IgD-negative memory B cell (primary cell): ENCODE measurements around the gene LMF1. TPM values are rescaled to one million over a fixed set of nuclear protein-coding genes. Genes with fewer than 3 reads are reported as not detected.
A peak's percentile ranks its signal among the peaks of the same experiment; 100 is the strongest.
"Not testable (repeated sequence)": the region's sequence is repeated elsewhere in the genome, so short reads cannot be mapped to it uniquely, and the experiment has no call there.

ENCODE experiments used
- H3K27ac Mint-ChIP-seq, 3 donors: one replicate each; pipeline ENCODE4 v1.8.0; 2020 to 2022; ENCODE audit warnings: mild to moderate bottlenecking in 3 of 3, mixed read lengths in 3 of 3, moderate library complexity in 1 of 3
- H3K27me3 Mint-ChIP-seq: one replicate; pipeline ENCODE4 v1.8.0; 2021; ENCODE audit warnings: mixed read lengths
- H3K36me3 Mint-ChIP-seq: one replicate; pipeline ENCODE4 v1.8.0; 2020; ENCODE audit warnings: mild to moderate bottlenecking, mixed read lengths
- H3K4me1 Mint-ChIP-seq, 3 donors: one replicate each; pipeline ENCODE4 v1.8.0; 2020 to 2022; ENCODE audit warnings: mixed read lengths in 3 of 3, mild to moderate bottlenecking in 1 of 3
- H3K4me3 Mint-ChIP-seq, 4 donors: one replicate each; pipeline ENCODE4 v1.8.0; 2020 to 2022; ENCODE audit warnings: mild to moderate bottlenecking in 4 of 4, mixed read lengths in 4 of 4, moderate library complexity in 3 of 4
- H3K9me3 Mint-ChIP-seq, 3 donors: one replicate each; pipeline ENCODE4 v1.8.0; 2020 to 2021; ENCODE audit warnings: mixed read lengths in 3 of 3, mild to moderate bottlenecking in 1 of 3
- polyA plus RNA-seq: library from polyadenylated mRNA; unstranded; fragments of 300-500 nt; fragmentation: Illumina TruSeq; gene quantifications from one replicate; pipeline ENCODE4 v1.2.3, GENCODE V29; 2021

The LMF1 gene
- polyA plus RNA-seq, 1 donor from 2014 or later: 16.1 TPM

- no peak overlapping the region for H3K27ac Mint-ChIP-seq
- no peaks in the 10 kb centered on the region for H3K27me3 Mint-ChIP-seq
- no peaks in the 10 kb centered on the region for H3K4me1 Mint-ChIP-seq
- H3K9me3 Mint-ChIP-seq: no peaks in the 10 kb centered on the region
- no peak overlapping the region for H3K4me3 Mint-ChIP-seq
- H3K36me3 Mint-ChIP-seq: no peaks in the 10 kb centered on the region
Measured at GRCh38 chr16:886802-887731, 83.7 kb downstream of the LMF1 start.

- Mint-ChIP-seq H3K4me3 (no peak overlapping the region), H3K27me3 (no peaks in the 10 kb centered on the region), H3K9me3 (no peaks in the 10 kb centered on the region), H3K36me3 (peaks cover 1% of the 10 kb centered on the region), H3K27ac (no peak overlapping the region), H3K4me1 (no peaks in the 10 kb centered on the region)
Measured at GRCh38 chr16:886084-886543, 84.7 kb downstream of the LMF1 start.

DNA sequence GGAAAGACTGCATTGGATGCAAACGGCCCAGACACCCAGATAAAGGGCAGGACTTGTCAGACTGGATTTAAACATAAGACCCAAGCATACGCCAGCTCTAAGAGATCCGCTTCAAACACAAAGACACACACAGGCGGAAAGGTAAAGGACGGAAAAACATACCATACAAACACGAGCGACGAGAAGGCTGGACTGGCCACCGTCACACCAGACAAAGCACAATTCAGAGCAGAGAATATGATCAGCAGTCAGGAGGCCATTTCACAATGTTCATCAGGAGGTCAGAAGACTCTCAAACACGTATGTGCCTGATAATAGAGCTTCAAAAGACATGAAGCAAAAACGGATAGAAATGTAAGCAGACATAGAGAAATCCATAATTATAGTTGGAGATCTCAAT is 85.4 kb downstream of the LMF1 start:
- H3K4me3 Mint-ChIP-seq: no peak overlapping the region
- no peaks in the 10 kb centered on the region for H3K27me3 Mint-ChIP-seq
- H3K36me3 Mint-ChIP-seq: peaks cover 1% of the 10 kb centered on the region
- H3K27ac Mint-ChIP-seq: no peak overlapping the region
- no peaks in the 10 kb centered on the region for H3K9me3 Mint-ChIP-seq
- H3K4me1 Mint-ChIP-seq: no peaks in the 10 kb centered on the region

DNA sequence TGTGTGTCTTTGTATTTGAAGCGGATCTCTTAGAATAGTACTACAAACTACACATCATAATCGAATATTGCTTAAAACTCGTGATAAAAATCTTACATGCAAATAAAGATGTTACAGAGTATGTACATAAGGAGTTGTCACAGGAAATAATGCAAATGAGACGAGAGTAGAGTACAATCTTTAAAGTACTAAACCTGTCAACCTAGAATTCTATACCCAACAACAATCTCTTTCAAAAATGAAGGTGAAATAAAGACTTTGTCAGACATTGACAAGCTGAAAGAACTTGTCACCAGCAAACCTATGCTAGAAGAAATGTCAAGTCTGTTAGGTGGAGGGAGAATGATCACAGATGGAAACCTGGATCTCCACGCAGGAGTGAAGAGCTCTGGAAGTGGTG is 86.6 kb downstream of the LMF1 start:
- no peaks in the 10 kb centered on the region for H3K4me1 Mint-ChIP-seq
- peaks cover 1% of the 10 kb centered on the region for H3K36me3 Mint-ChIP-seq

GRCh38 chr16:883781-884180 is 87.0 kb downstream of the LMF1 start:
- Mint-ChIP-seq H3K4me1 (no peaks in the 10 kb centered on the region), H3K4me3 (no peak overlapping the region), H3K27me3 (no peaks in the 10 kb centered on the region), H3K27ac (no peak overlapping the region), H3K9me3 (no peaks in the 10 kb centered on the region), H3K36me3 (peaks cover 1% of the 10 kb centered on the region)

More for the DNA sequence above, 86.6 kb downstream of the LMF1 start:
- no peaks in the 10 kb centered on the region for H3K9me3 Mint-ChIP-seq
- H3K27ac Mint-ChIP-seq: no peak overlapping the region
- H3K27me3 Mint-ChIP-seq: no peaks in the 10 kb centered on the region
- no peak overlapping the region for H3K4me3 Mint-ChIP-seq

DNA sequence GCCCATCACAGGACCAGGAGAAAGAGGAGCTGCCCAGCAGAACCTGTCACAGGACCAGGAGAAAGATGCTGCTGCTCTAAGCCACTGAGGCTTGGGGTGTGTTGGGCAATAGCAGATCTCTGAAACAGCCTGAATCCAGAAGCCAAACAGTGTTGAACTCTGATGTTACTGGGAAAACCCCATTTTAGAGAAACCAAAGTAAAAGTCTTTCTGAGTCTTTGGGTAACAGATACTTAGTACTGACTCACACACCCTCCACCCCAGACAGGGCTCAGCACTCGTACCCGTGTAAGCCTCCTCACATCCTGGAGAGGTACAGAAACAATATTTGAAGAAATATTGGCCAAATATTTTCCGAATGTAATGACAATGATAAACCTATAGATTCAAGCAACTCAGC is 87.4 kb downstream of the LMF1 start:
- Mint-ChIP-seq H3K27ac (no peak overlapping the region), H3K4me3 (no peak overlapping the region), H3K4me1 (no peaks in the 10 kb centered on the region), H3K36me3 (peaks cover 1% of the 10 kb centered on the region), H3K9me3 (no peaks in the 10 kb centered on the region), H3K27me3 (no peaks in the 10 kb centered on the region)

DNA sequence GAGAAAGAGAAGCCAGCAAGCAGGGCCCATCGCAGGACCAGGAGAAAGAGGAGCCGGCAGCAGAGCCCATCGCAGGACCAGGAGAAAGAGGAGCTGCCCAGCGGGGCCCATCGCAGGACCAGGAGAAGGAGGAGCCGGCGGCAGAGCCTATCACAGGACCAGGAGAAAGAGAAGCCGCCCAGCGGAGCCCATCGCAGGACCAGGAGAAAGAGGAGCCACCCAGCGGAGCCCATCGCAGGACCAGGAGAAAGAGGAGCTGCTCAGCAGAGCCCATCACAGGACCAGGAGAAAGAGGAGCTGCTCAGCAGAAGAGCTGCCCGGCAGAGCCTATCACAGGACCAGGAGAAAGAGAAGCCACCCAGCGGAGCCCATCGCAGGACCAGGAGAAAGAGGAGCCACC is 88.1 kb downstream of the LMF1 start:
- H3K4me1 Mint-ChIP-seq, H3K36me3 Mint-ChIP-seq, H3K27me3 Mint-ChIP-seq, H3K9me3 Mint-ChIP-seq, H3K27ac Mint-ChIP-seq: not testable (repeated sequence)
- peak overlapping the region in 1 of 4 donors; percentile 12 for H3K4me3 Mint-ChIP-seq

GRCh38 chr16:882256-882655 is 88.5 kb downstream of the LMF1 start:
- H3K36me3 Mint-ChIP-seq: peaks cover 3% of the 10 kb centered on the region
- no peak overlapping the region for H3K27ac Mint-ChIP-seq
- H3K4me3 Mint-ChIP-seq: peak overlapping the region in 1 of 4 donors; percentile 12
- no peaks in the 10 kb centered on the region for H3K9me3 Mint-ChIP-seq
- no peaks in the 10 kb centered on the region for H3K27me3 Mint-ChIP-seq
- peaks cover 4 to 5% (median 5%) of the 10 kb centered on the region in 3 donors for H3K4me1 Mint-ChIP-seq

DNA sequence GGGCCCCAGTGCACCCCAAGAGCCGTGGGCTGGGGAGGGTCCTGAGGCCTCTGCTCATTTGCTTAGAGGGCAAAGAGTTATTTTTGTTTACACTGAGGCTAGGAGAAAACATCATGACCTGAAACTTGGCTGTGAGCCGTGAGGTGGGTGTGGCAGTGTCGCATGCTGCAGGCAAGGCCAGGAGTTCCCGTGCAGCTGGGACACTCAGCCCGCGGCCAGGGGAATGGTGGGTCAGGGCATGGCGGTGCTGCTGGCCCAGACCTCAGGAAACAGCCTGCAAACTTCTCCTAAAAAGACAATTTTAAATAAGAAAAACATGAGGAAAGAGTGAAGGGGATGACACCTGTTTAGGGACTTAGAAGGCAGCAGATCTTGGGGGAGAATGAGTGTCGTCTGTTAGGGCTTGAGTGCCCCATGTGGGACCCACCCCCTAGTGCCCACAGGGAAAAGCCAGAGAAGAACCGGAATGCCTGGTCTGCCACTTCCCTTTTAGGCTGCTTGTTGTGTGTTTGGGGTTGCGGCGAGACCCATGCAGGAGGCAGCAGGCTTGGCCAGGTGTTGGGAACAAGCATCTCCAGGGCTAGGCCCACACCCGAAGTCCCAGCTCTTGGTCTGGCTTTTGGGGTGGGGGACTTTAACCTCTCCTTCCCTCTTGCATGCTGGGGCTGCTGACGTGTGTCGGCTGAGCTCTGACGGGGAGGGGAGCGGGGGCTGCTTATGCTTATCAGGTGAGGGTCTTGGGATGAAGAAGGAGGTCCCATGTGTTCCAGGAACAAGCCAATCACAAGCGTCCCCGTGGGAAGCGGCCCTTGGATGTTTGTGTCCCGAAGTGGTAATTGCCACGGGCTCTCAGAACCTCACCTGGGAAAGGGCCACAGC is 89.3 kb downstream of the LMF1 start:
- Mint-ChIP-seq H3K36me3 (peaks cover 4% of the 10 kb centered on the region), H3K4me1 (peaks cover 4 to 8% (median 5%) of the 10 kb centered on the region in 3 donors), H3K27me3 (no peaks in the 10 kb centered on the region), H3K4me3 (peak overlapping the region in 2 of 4 donors; percentile 12 to 60), H3K27ac (no peak overlapping the region), H3K9me3 (no peaks in the 10 kb centered on the region)

DNA sequence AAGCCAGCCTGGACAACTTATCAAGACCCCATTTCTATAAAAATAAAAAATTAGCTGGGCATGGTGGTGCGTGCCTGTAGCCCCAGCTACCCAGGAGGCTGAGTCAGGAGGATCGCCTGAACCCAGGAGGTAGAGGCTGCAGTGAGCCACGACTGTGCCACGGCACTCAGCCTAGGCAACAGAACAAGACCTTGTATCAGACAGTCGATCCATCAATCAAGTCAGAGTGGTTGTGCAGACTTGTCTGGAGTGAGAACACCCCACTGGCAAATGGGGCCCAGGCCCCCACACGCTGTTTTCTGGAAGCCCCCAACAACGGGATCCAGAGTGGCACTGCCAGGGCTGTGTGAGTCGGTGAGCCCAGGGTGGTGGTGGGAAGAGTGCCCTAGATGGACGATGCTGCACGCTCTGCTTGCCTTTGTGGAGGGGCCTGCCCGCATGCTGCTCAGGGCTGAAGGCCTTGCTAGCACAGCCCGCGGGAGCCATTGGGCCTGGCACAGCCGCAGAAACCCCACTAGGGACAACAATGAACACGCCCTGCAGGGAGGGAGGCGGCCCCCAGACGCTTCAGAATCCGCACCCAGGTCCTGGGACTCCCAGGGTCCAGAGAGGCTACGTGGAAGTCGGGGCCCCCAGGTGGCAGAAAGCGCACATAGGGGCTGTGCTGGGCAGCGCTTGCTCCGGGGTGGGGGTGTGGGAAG is 90.2 kb downstream of the LMF1 start:
- H3K4me1 Mint-ChIP-seq: peaks cover 4 to 8% (median 5%) of the 10 kb centered on the region in 3 donors
- no peak overlapping the region for H3K4me3 Mint-ChIP-seq
- H3K9me3 Mint-ChIP-seq: no peaks in the 10 kb centered on the region
- H3K36me3 Mint-ChIP-seq: peaks cover 4% of the 10 kb centered on the region
- no peaks in the 10 kb centered on the region for H3K27me3 Mint-ChIP-seq
- no peak overlapping the region for H3K27ac Mint-ChIP-seq

DNA sequence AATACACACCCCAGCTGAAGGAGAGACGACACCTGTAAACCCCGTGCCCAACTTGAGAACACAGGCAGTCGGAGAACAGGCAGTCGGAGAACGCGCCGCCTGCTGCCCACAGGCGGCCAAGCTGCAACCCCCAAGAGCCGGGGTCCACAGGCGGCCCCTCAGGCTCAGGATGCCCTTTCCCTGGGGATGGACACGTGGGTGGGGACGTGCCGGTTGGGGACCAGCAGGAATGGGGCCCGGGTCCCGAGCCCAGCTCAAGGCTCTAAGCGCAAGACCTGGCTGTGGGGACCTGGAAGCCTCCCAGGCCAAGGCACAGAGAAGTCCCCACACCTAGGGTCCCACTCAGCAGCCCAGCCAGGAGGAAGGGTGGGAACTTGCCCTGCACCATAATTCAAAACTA is 90.8 kb downstream of the LMF1 start:
- Mint-ChIP-seq H3K4me1 (peaks cover 4 to 8% (median 5%) of the 10 kb centered on the region in 3 donors), H3K27ac (no peak overlapping the region), H3K4me3 (no peak overlapping the region), H3K27me3 (no peaks in the 10 kb centered on the region), H3K36me3 (peaks cover 4% of the 10 kb centered on the region), H3K9me3 (no peaks in the 10 kb centered on the region)

- Mint-ChIP-seq H3K27ac (no peak overlapping the region), H3K9me3 (no peaks in the 10 kb centered on the region), H3K36me3 (peaks cover 4% of the 10 kb centered on the region), H3K4me1 (peaks cover 4 to 8% (median 5%) of the 10 kb centered on the region in 3 donors), H3K27me3 (no peaks in the 10 kb centered on the region), H3K4me3 (no peak overlapping the region)
Measured at GRCh38 chr16:879461-879861, 91.3 kb downstream of the LMF1 start.

- no peaks in the 10 kb centered on the region for H3K9me3 Mint-ChIP-seq
- H3K27me3 Mint-ChIP-seq: no peaks in the 10 kb centered on the region
- no peak overlapping the region for H3K4me3 Mint-ChIP-seq
- no peak overlapping the region for H3K27ac Mint-ChIP-seq
- H3K4me1 Mint-ChIP-seq: peaks cover 4 to 8% (median 5%) of the 10 kb centered on the region in 3 donors
- peaks cover 4% of the 10 kb centered on the region for H3K36me3 Mint-ChIP-seq
Measured at GRCh38 chr16:878886-879285, 91.9 kb downstream of the LMF1 start.

DNA sequence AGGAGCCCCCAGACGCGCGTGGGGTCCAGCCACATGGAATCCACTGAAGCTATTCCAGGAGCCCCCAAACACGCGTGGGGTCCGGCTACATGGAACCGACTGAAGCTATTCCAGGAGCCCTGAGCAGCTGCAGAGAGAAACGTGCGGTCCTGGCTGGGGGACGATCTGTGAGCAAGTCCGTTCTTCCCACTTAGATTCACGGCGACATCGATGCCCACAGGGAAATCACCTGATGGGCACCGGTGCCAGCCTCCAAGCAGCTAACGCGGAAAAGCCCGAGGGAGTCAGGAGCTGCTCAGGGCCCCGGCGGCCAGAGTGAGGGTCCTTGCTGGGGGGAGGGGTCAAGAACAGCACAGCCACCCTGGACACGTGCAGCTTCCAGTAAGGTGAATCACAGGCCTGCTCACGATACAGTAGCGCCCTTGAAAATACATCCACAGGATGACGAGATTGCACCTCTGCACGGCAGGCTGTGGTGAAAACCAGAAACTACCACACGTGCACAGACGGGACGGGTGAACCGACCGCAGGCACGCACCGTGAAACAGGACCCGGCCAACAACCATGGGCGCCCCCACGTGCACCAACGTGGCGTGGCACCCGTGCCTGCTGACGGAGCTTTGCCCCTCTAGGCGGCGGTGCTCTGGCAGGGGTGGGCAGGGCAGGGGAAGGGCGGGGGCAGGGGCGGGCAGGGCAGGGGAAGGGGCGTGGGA is 92.6 kb downstream of the LMF1 start:
- H3K36me3 Mint-ChIP-seq: peaks cover 6% of the 10 kb centered on the region
- H3K27me3 Mint-ChIP-seq: no peaks in the 10 kb centered on the region
- no peaks in the 10 kb centered on the region for H3K9me3 Mint-ChIP-seq
- H3K4me3 Mint-ChIP-seq: peak overlapping the region in 1 of 4 donors; percentile 18
- peaks cover 4 to 8% (median 5%) of the 10 kb centered on the region in 3 donors for H3K4me1 Mint-ChIP-seq
- H3K27ac Mint-ChIP-seq: peak overlapping the region in 2 of 3 donors; percentile 27 to 31
